ENCODE data around the gene CDK5RAP3.

DNA sequence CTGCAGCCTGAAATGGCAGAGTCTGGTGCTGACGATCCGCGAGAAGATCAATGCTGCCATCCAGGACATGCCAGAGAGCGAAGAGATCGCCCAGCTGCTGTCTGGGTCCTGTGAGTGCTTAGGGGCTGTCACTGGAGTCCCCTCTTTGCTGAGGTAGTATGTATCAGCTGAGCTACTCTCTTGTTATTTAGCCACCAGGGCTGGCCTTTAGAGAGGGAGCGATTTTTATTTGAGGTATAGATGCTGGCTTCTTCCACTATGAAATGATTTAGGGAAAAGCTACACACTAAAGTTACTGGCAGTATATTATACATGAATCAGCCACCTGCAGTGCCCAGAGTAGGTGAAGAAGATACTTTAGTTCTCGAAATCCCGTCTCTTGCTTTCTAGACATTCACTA is 2.6 kb downstream of the CDK5RAP3 start:
- no peak for TF ChIP-seq YY1 (IDR thresholded peaks at IDR 0.05; ENCODE audit: low read depth)
- TF ChIP-seq ZBTB7A (IDR thresholded peaks at IDR 0.05; ENCODE audit: low read depth): no peak
- TF ChIP-seq TEAD4 (IDR thresholded peaks at IDR 0.05): no peak
- TF ChIP-seq, protein P1, sequence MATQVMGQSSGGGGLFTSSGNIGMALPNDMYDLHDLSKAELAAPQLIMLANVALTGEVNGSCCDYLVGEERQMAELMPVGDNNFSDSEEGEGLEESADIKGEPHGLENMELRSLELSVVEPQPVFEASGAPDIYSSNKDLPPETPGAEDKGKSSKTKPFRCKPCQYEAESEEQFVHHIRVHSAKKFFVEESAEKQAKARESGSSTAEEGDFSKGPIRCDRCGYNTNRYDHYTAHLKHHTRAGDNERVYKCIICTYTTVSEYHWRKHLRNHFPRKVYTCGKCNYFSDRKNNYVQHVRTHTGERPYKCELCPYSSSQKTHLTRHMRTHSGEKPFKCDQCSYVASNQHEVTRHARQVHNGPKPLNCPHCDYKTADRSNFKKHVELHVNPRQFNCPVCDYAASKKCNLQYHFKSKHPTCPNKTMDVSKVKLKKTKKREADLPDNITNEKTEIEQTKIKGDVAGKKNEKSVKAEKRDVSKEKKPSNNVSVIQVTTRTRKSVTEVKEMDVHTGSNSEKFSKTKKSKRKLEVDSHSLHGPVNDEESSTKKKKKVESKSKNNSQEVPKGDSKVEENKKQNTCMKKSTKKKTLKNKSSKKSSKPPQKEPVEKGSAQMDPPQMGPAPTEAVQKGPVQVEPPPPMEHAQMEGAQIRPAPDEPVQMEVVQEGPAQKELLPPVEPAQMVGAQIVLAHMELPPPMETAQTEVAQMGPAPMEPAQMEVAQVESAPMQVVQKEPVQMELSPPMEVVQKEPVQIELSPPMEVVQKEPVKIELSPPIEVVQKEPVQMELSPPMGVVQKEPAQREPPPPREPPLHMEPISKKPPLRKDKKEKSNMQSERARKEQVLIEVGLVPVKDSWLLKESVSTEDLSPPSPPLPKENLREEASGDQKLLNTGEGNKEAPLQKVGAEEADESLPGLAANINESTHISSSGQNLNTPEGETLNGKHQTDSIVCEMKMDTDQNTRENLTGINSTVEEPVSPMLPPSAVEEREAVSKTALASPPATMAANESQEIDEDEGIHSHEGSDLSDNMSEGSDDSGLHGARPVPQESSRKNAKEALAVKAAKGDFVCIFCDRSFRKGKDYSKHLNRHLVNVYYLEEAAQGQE (IDR thresholded peaks at IDR 0.05; ENCODE audit: low read depth): no peak
- TF ChIP-seq, protein P2, sequence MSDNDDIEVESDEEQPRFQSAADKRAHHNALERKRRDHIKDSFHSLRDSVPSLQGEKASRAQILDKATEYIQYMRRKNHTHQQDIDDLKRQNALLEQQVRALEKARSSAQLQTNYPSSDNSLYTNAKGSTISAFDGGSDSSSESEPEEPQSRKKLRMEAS (IDR thresholded peaks at IDR 0.05): no peak
- no peak for TF ChIP-seq CEBPB (IDR thresholded peaks at IDR 0.05)
- TF ChIP-seq RAD21 (IDR thresholded peaks at IDR 0.05; ENCODE audit: low read depth): no peak
- TF ChIP-seq, protein P3, sequence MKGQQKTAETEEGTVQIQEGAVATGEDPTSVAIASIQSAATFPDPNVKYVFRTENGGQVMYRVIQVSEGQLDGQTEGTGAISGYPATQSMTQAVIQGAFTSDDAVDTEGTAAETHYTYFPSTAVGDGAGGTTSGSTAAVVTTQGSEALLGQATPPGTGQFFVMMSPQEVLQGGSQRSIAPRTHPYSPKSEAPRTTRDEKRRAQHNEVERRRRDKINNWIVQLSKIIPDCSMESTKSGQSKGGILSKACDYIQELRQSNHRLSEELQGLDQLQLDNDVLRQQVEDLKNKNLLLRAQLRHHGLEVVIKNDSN (IDR thresholded peaks at IDR 0.05): no peak
